ENCODE data around the gene CACNA2D4. TPM values are rescaled to one million over a fixed set of nuclear protein-coding genes. Genes with fewer than 3 reads are reported as not detected.

Gene CACNA2D4
- total and polyA plus RNA-seq, 4 donors: 1.5 to 12.6 (median 7.3) TPM

- Histone ChIP-seq H3K9me3 (ENCODE audit: control insufficient read depth in 4 of 4, insufficient read depth in 3 of 4, low read length in 3 of 4) (no peaks in the 10 kb centered on the region), H3K4me1 (ENCODE audit: control insufficient read depth in 5 of 5, insufficient read depth in 5 of 5, low read length in 5 of 5) (no peaks in the 10 kb centered on the region), H3K27ac (ENCODE audit: low read depth in 1 of 2, low read length in 1 of 2) (no peak overlapping the region), H3K9ac (ENCODE audit: insufficient read depth in 1 of 2, low read length in 2 of 2) (no peak overlapping the region), H3K4me3 (no peak overlapping the region), H3K27me3 (ENCODE audit: control insufficient read depth in 3 of 3, insufficient read depth in 3 of 3, low read length in 2 of 3) (peaks cover 0 to 12% (median 0%) of the 10 kb centered on the region in 3 donors), H3K36me3 (ENCODE audit: control insufficient read depth in 4 of 4, insufficient read depth in 4 of 4, low read length in 4 of 4) (no peaks in the 10 kb centered on the region)
- DNase-seq (no peak), ATAC-seq (ENCODE audit: insufficient read depth, low FRiP score) (no peak)
- 79 to 81% methylated on average over 10 of the region's 10 CpGs for WGBS, 2 donors
- TF ChIP-seq CTCF (IDR thresholded peaks at IDR 0.05; ENCODE audit: control extremely low read depth, extremely low read depth): no peak
These were observed 70.3 kb downstream of the CACNA2D4 start for GRCh38 chr12:1848146-1848545.

GRCh38 chr12:1847411-1847810 is 71.0 kb downstream of the CACNA2D4 start:
- H3K9me3 ChIP-seq (ENCODE audit: control insufficient read depth in 4 of 4, insufficient read depth in 3 of 4, low read length in 3 of 4): no peaks in the 10 kb centered on the region
- H3K4me1 ChIP-seq (ENCODE audit: control insufficient read depth in 5 of 5, insufficient read depth in 5 of 5, low read length in 5 of 5): no peaks in the 10 kb centered on the region
- no peak for ATAC-seq (ENCODE audit: insufficient read depth, low FRiP score)
- H3K27me3 ChIP-seq (ENCODE audit: control insufficient read depth in 3 of 3, insufficient read depth in 3 of 3, low read length in 2 of 3): peaks cover 0 to 12% (median 0%) of the 10 kb centered on the region in 3 donors
- H3K27ac ChIP-seq (ENCODE audit: low read depth in 1 of 2, low read length in 1 of 2): no peak overlapping the region
- 65 to 93% methylated on average over 4 of the region's 4 CpGs for WGBS, 2 donors
- H3K36me3 ChIP-seq (ENCODE audit: control insufficient read depth in 4 of 4, insufficient read depth in 4 of 4, low read length in 4 of 4): no peaks in the 10 kb centered on the region
- no peak for DNase-seq
- no peak overlapping the region for H3K9ac ChIP-seq (ENCODE audit: insufficient read depth in 1 of 2, low read length in 2 of 2)
- no peak for TF ChIP-seq CTCF (IDR thresholded peaks at IDR 0.05; ENCODE audit: control extremely low read depth, extremely low read depth)
- no peak overlapping the region for H3K4me3 ChIP-seq

GRCh38 chr12:1846421-1847405 is 71.7 kb downstream of the CACNA2D4 start:
- Histone ChIP-seq H3K36me3 (ENCODE audit: control insufficient read depth in 4 of 4, insufficient read depth in 4 of 4, low read length in 4 of 4) (no peaks in the 10 kb centered on the region), H3K4me3 (no peak overlapping the region), H3K4me1 (ENCODE audit: control insufficient read depth in 5 of 5, insufficient read depth in 5 of 5, low read length in 5 of 5) (no peaks in the 10 kb centered on the region), H3K9ac (ENCODE audit: insufficient read depth in 1 of 2, low read length in 2 of 2) (no peak overlapping the region), H3K27me3 (ENCODE audit: control insufficient read depth in 3 of 3, insufficient read depth in 3 of 3, low read length in 2 of 3) (peaks cover 0 to 12% (median 0%) of the 10 kb centered on the region in 3 donors), H3K27ac (ENCODE audit: low read depth in 1 of 2, low read length in 1 of 2) (no peak overlapping the region), H3K9me3 (ENCODE audit: control insufficient read depth in 4 of 4, insufficient read depth in 3 of 4, low read length in 3 of 4) (no peaks in the 10 kb centered on the region)
- DNase-seq (peak in 1 of 3 donors; percentile 6), ATAC-seq (ENCODE audit: insufficient read depth, low FRiP score) (no peak)
- no peak for TF ChIP-seq CTCF (IDR thresholded peaks at IDR 0.05; ENCODE audit: control extremely low read depth, extremely low read depth)
- 82 to 83% methylated on average over 24 of the region's 24 CpGs for WGBS, 2 donors
